ENCODE measurements around the gene EHD2. TPM values are rescaled to one million over a fixed set of nuclear protein-coding genes. Genes with fewer than 3 reads are reported as not detected.

EHD2 gene
- total RNA-seq, 6 experiments from 2014 or later = 321 to 395 (median 334) TPM

GRCh38 chr19:47697863-47698609 is 15.2 kb upstream of the EHD2 start:
- Mint-ChIP-seq H3K9me3 (no peaks in the 10 kb centered on the region), H3K4me3 (no peak overlapping the region), H3K4me1 (ENCODE audit: low read depth) (peaks cover 3% of the 10 kb centered on the region; the same call in 1 of the 2 replicates), H3K27ac (peak overlapping the region; percentile 79), H3K36me3 (ENCODE audit: low read depth) (peaks cover 9% of the 10 kb centered on the region; the same call in 1 of the 2 replicates), H3K27me3 (ENCODE audit: insufficient read depth) (peaks cover 3% of the 10 kb centered on the region)
- peak; percentile 97 for TF ChIP-seq CTCF (IDR thresholded peaks at IDR 0.05)
- DNase-seq = peak; percentile 66

- Mint-ChIP-seq H3K9me3 (no peaks in the 10 kb centered on the region), H3K4me3 (no peak overlapping the region), H3K27me3 (ENCODE audit: insufficient read depth) (peaks cover 3% of the 10 kb centered on the region), H3K36me3 (ENCODE audit: low read depth) (peaks cover 13% of the 10 kb centered on the region; the same call in 1 of the 2 replicates), H3K4me1 (ENCODE audit: low read depth) (peaks cover 11% of the 10 kb centered on the region), H3K27ac (no peak overlapping the region)
- DNase-seq = no peak
- no peak for TF ChIP-seq CTCF (IDR thresholded peaks at IDR 0.05)
Measured at GRCh38 chr19:47698631-47699359, 14.4 kb upstream of the EHD2 start.

- H3K4me3 Mint-ChIP-seq = no peak overlapping the region
- H3K27me3 Mint-ChIP-seq (ENCODE audit: insufficient read depth) = peaks cover 6% of the 10 kb centered on the region
- peak; percentile 89 for TF ChIP-seq CTCF (IDR thresholded peaks at IDR 0.05)
- H3K9me3 Mint-ChIP-seq = no peaks in the 10 kb centered on the region; the same call in 1 of the 2 replicates
- no peak overlapping the region for H3K27ac Mint-ChIP-seq
- H3K4me1 Mint-ChIP-seq (ENCODE audit: low read depth) = peaks cover 17% of the 10 kb centered on the region
- no peak for DNase-seq
- H3K36me3 Mint-ChIP-seq (ENCODE audit: low read depth) = peaks cover 19% of the 10 kb centered on the region
Measured at GRCh38 chr19:47699360-47699917, 13.8 kb upstream of the EHD2 start.

GRCh38 chr19:47700934-47701716 is 12.1 kb upstream of the EHD2 start:
- Mint-ChIP-seq H3K36me3 (ENCODE audit: low read depth) (peaks cover 23% of the 10 kb centered on the region), H3K27ac (no peak overlapping the region), H3K9me3 (no peaks in the 10 kb centered on the region; the same call in 1 of the 2 replicates), H3K27me3 (ENCODE audit: insufficient read depth) (peaks cover 3% of the 10 kb centered on the region; the same call in 1 of the 2 replicates), H3K4me3 (no peak overlapping the region), H3K4me1 (ENCODE audit: low read depth) (peaks cover 26% of the 10 kb centered on the region)
- TF ChIP-seq CTCF (IDR thresholded peaks at IDR 0.05) = no peak
- no peak for DNase-seq
